Tibial artery (tissue), 4 donors: ENCODE results near the gene RIMBP2.

Source experiments
- DNase-seq, 2 donors: peaks; one replicate each; pipeline ENCODE4 v3.0.0-alpha.2; 2019
- H3K27ac ChIP-seq, 2 donors: fragments of 200-600 bp; sonication (generic) in 1 of 2; 1 replicate in 1 of 2; 2 replicates in 1 of 2; pipeline ENCODE4 v1.5.1; 2018 to 2019; ENCODE audit warnings: mild to moderate bottlenecking in 1 of 2
- H3K27me3 ChIP-seq, 2 donors: fragments of 200-600 bp; sonication (generic) in 1 of 2; one replicate each; pipeline versions ENCODE4 v1.5.1 to v1.6.0; 2016 to 2019
- H3K36me3 ChIP-seq, 3 donors: fragments of 200-600 bp; sonication (generic) in 2 of 3; one replicate each; pipeline ENCODE4 v1.5.1; 2016 to 2019; ENCODE audit warnings: mild to moderate bottlenecking in 2 of 3
- H3K4me1 ChIP-seq, 4 donors: fragments of 200-600 bp; sonication (generic) in 2 of 4; 1 replicate in 3 of 4; 2 replicates in 1 of 4; pipeline ENCODE4 v1.5.1; 2016 to 2019
- H3K4me3 ChIP-seq, 2 donors: fragments of 200-600 bp; sonication (generic) in 1 of 2; 1 replicate in 1 of 2; 2 replicates in 1 of 2; pipeline ENCODE4 v1.5.1; 2018 to 2019; ENCODE audit warnings: mild to moderate bottlenecking in 2 of 2
- H3K9me3 ChIP-seq, 3 donors: fragments of 200-600 bp; sonication (generic) in 1 of 3; one replicate each; pipeline ENCODE4 v1.5.1; 2016 to 2019
- intact Hi-C: fragments of 100-400 bp; cut with DNase I; formaldehyde crosslinking; loops from one replicate; pipeline ENCODE4 v1.15.0; 2023; ENCODE audit warnings: low total_unique reads
- TF ChIP-seq, protein P1 (sequence below), 2 experiments: fragments of 200-600 bp in 1 of 2; fragments of 450-650 bp in 1 of 2; IDR thresholded peaks; one replicate each; pipeline ENCODE4 v1.5.1; 2017 to 2019; ENCODE audit warnings: antibody characterized with exemption in 2 of 2, mild to moderate bottlenecking in 1 of 2, moderate library complexity in 1 of 2

RIMBP2 gene

DNA sequence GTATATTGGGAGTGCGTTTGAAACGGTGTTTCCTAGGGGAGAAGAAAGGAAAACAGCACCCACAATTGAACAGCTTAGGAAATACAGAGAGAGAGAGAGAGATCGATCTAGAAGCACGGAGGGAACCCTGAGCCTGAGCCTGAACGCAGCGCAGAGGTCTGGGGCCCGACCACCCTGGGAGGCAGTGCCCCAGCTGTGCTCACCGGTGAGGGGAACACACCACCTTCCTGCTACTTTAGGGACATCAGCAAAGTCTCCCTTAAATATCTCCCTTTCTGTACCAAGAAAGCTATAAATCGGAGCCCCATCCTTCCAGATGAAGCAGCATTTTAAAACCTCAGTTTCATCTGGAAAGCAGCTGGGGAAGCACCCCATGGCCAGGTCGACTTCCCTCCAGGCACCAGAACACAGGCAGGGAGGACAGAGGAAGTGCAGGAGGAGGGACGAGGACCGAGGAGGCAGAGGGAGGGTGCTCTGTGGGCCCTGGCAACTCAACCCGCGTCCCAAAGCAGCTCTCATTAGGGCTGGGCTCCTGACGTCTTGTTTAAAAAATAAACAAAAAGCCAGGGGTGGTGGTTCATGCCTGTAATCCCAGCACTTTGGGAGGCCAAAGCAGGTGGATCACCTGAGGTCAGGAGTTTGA lies 12.2 kb downstream of the RIMBP2 start:
- peak in 1 of 2 donors; percentile 44 for DNase-seq
- Histone ChIP-seq H3K4me3 (no peak overlapping the region), H3K27ac (no peak overlapping the region), H3K4me1 (no peaks in the 10 kb centered on the region), H3K9me3 (no peaks in the 10 kb centered on the region), H3K36me3 (no peaks in the 10 kb centered on the region), H3K27me3 (peaks cover 0 to under 1% of the 10 kb centered on the region in 2 donors)
- TF ChIP-seq, protein P1, sequence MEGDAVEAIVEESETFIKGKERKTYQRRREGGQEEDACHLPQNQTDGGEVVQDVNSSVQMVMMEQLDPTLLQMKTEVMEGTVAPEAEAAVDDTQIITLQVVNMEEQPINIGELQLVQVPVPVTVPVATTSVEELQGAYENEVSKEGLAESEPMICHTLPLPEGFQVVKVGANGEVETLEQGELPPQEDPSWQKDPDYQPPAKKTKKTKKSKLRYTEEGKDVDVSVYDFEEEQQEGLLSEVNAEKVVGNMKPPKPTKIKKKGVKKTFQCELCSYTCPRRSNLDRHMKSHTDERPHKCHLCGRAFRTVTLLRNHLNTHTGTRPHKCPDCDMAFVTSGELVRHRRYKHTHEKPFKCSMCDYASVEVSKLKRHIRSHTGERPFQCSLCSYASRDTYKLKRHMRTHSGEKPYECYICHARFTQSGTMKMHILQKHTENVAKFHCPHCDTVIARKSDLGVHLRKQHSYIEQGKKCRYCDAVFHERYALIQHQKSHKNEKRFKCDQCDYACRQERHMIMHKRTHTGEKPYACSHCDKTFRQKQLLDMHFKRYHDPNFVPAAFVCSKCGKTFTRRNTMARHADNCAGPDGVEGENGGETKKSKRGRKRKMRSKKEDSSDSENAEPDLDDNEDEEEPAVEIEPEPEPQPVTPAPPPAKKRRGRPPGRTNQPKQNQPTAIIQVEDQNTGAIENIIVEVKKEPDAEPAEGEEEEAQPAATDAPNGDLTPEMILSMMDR (IDR thresholded peaks at IDR 0.05): no peak
- intact Hi-C loops: no loop called here

DNA sequence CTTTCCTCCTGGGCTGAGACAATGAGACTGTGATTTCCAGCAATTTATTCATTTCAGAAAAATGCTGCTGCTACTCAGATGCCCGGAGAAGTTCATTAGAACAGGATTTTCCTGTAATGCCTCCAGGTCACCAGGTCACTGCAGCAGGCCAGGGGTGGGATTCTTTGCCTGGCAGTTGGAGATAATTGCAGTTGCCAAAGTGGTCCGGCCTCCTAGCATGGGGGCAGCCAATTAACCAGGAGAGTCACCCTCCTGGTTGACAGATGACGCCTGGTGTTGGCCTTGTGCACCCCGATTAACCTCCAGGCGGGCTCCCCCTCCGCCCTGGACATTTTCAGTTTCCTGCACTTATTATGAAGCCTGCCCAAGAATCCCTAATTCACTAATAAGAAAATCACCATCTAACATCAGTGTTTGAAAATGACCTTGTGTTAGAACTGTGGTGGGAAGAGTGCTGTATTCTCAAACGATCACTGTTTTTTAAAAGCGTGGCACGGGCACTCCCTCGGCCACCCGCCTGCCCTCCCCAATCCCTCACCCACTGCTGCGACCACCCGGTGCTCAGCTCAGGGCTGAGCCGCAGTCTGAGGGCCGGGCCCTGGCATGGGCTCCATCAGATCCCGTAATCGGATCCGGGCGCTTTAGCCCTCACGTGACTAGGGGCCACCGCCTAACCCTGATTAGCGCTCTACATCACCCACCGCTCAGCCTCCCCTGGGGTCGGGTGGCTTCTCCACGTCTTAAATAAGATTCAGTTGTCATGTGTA lies 12.9 kb downstream of the RIMBP2 start:
- Histone ChIP-seq H3K4me1 (no peaks in the 10 kb centered on the region), H3K27ac (no peak overlapping the region)

DNA sequence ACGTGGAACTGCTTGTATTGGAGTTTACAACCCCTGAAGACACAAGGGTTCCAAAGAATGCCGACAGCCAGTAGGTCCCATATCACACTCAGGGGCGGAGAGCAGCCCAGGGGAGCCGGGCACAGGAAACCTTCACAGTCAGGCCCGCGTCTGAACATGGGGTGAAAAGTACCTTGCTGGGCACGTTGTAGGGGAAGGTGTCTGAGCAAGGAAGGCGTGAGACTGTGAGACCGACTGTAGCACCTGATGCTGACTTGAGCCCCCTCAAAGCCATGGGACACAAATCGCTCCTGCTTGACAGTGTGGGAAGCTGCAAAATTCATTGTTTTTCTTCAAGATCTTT lies 14.7 kb downstream of the RIMBP2 start:
- H3K9me3 ChIP-seq: no peaks in the 10 kb centered on the region
- H3K36me3 ChIP-seq: no peaks in the 10 kb centered on the region
- TF ChIP-seq, protein P1 (IDR thresholded peaks at IDR 0.05): no peak
- intact Hi-C loops: no loop called here
- no peak overlapping the region for H3K27ac ChIP-seq
- H3K4me1 ChIP-seq: no peaks in the 10 kb centered on the region
- H3K4me3 ChIP-seq: no peak overlapping the region
- DNase-seq: peak in 1 of 2 donors; percentile 37
- H3K27me3 ChIP-seq: no peaks in the 10 kb centered on the region

More for the DNA sequence above, 12.9 kb downstream of the RIMBP2 start:
- Histone ChIP-seq H3K9me3 (no peaks in the 10 kb centered on the region), H3K27me3 (no peaks in the 10 kb centered on the region), H3K36me3 (no peaks in the 10 kb centered on the region), H3K4me3 (no peak overlapping the region)
- TF ChIP-seq, protein P1 (IDR thresholded peaks at IDR 0.05): no peak
- DNase-seq: peak; percentile 11 to 13
- intact Hi-C loops: no loop called here

DNA sequence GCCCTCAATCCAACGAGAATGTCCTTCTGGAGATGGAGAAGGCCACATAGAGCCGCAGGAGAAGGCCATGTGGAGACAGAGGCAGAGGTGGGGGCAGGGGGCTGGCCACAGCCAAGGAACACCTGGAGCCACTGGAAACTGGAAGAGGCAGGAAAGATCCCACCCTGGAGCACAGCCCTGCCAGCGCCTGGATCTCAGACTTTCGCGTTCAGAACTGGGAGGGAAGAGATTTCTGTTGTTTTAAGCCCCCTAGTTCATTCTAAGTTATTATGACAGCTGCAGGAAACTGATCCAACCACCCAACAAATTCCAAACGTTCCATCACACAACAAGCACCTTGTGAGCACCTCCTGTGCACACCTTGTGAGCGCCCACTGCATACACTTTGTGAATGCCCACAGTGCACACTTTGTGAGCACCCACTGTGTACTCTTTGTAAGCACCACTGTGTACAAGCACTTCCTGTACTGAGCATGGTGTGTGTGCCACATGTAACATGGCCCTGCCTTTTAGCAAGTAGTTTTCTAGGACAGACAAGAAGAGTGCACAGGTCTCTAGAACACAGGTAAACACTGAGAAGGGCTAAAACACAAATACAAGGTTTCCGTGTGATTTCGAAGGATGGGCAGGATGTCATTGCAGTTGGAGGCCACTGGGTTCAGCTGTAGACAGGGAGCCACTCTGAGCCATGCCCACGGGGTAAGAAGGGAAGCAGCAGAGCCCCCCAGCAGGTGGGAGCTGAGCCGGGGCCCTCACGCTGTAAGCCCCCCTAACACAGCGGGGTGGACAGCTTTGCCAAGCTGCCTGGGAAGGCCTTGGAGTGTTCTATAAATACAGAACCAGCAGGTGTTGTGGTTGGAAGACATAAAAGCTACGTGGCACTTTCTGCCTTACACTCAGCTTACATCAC lies 15.4 kb downstream of the RIMBP2 start:
- TF ChIP-seq, protein P1 (IDR thresholded peaks at IDR 0.05): no peak
- H3K4me1 ChIP-seq: no peaks in the 10 kb centered on the region
- no peak overlapping the region for H3K4me3 ChIP-seq
- DNase-seq: peak in 1 of 2 donors; percentile 48
- no peaks in the 10 kb centered on the region for H3K36me3 ChIP-seq
- H3K27ac ChIP-seq: no peak overlapping the region
- no peaks in the 10 kb centered on the region for H3K9me3 ChIP-seq
- intact Hi-C loops: no loop called here
- no peaks in the 10 kb centered on the region for H3K27me3 ChIP-seq

DNA sequence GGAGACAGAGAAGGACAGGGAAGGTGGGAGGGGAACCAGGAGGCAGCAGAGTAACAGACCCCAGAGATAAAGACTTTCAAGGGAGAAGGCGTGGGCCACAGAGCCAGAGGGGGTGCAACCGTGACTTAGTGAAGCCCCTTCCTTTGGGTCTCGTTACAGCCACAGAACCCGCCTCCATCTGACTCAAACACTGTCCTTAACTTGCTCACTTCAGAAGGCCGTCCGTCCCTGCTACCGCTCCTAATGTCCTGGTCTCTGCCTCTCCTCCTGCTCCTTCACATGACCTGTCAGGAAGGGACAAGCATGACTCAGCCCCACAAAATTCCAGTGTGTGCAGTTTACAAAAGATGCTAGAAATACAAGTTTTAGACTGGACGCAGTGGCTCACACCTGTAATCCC lies 18.0 kb downstream of the RIMBP2 start:
- intact Hi-C loops: no loop called here
- Histone ChIP-seq H3K4me1 (no peaks in the 10 kb centered on the region), H3K27me3 (no peaks in the 10 kb centered on the region), H3K9me3 (no peaks in the 10 kb centered on the region), H3K36me3 (no peaks in the 10 kb centered on the region), H3K27ac (no peak overlapping the region), H3K4me3 (no peak overlapping the region)
- TF ChIP-seq, protein P1 (IDR thresholded peaks at IDR 0.05): no peak
- peak in 1 of 2 donors; percentile 33 for DNase-seq
